ENCODE results near the gene DGCR8.

The DGCR8 gene

GRCh38 chr22:20138417-20138738, 58.3 kb downstream of the DGCR8 start:
- DNase-seq (ENCODE audit: low read depth) = no peak

DNA sequence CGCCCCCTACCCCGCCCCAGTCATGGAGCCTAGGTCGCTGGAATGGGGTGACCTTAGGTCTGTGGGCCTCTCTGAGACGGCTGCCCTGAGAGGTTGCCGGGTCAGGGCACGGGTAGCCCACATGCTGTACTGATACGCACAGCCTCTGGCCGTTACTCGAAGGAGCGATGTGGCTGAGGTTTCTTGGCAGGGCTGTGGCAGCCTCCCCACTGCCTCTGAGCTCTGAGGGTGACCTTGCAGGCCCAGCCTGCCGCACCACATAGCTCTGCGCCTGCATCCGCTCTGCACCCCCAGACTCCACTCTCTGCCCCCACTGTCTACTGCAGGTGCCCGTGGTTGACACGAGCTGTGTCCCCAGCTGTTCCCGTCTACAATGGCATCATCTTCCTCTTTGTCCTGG, 58.8 kb downstream of the DGCR8 start:
- DNase-seq (ENCODE audit: low read depth) = no peak

GRCh38 chr22:20139391-20140106, 59.5 kb downstream of the DGCR8 start:
- no peak for DNase-seq (ENCODE audit: low read depth)

- DNase-seq (ENCODE audit: low read depth) = no peak
Measured at GRCh38 chr22:20140107-20140445, 60.0 kb downstream of the DGCR8 start.

GRCh38 chr22:20140521-20140964, 60.5 kb downstream of the DGCR8 start:
- DNase-seq (ENCODE audit: low read depth) = no peak

DNA sequence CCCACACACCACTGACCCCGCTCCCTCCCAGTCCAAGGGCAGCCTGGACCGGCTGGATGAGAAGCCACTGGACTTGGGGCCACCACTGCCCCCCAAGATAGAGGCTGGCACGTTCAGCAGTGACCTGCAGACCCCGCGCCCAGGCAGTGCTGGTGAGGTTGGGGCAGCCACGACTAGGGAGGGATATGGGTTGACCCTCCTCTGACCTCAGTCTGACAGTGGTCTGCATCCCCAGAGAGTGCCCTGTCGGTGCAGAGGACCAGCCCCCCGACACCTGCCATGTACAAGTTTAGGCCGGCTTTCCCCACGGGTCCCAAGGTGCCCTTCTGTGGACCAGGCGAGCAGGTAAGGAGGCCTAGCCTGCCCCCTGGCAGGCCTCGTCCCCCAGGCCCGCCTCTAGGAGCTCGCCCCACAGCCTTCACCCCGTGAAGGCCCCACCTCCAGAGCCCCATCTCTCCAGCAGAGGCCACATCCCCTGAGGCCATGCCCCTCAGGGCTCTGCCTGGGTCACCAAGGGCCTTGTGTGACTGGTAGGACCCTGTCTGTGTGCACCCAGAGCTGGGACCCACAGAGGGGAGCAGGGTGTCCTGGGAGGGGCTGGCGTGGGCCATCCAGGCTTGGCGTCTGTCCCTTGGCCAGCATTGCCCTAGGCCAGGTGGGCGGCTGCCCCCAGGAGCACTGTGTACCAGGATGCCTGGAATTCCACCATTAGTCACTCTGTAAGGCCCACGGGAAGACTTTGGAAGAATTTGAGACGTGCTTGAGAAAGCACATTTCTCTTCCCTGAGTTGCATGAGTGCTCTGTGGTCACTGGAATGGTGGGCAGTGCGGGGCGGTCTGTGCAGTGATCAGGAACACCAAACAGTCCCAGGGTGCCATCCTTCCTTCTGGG, 61.4 kb downstream of the DGCR8 start:
- DNase-seq (ENCODE audit: low read depth) = no peak

- no peak for DNase-seq (ENCODE audit: low read depth)
Measured at GRCh38 chr22:20142711-20143621, 62.9 kb downstream of the DGCR8 start.

GRCh38 chr22:20143883-20144665, 64.0 kb downstream of the DGCR8 start:
- no peak for DNase-seq (ENCODE audit: low read depth)

DNA sequence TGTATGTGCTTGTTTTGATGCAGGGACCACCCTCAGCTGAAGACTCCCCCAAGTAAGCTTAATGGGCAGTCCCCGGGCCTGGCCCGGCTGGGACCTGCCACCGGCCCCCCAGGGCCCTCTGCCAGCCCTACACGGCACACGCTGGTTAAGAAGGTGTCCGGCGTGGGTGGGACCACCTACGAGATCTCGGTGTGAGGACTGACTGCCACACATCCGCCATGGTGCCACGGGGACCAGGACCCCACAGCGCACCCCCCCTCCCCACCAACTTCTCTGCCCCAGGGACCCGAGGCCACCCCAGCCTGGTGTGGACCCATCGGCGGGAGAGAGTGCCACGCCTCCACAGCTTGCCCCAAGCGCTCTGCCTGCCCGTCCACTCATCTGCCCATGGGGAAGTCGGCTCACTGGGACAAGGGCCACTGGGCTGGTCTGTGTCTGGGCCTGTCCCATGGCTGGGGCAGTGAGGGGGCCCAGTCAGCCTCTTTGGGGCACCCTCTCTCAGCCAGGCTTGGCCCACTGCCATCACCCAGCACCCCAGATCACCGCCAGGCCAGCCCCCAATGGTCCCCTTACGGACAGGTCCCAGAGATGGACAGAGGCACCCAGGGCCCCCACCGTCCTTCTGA, 65.3 kb downstream of the DGCR8 start:
- no peak for DNase-seq (ENCODE audit: low read depth)

DNA sequence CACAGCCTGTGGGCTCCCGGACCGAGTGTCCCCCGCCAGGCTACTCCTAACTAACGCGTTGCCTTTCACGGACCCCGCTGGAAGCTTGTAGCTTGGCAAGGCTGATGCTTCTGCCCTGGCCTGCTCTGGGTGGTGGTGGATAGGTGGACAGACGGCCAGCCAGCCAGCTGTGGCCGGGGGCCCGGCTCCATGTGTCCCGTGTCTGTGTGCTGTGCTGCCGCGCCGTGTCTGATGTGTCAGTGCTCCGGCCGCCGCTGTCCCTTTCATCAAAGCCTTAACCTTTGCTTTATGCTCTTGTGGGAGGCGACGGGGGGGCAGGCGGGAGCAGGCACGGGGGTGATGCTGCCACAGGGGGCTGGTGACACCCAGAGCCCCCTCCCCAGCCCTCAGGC, 65.8 kb downstream of the DGCR8 start:
- DNase-seq (ENCODE audit: low read depth) = no peak

DNA sequence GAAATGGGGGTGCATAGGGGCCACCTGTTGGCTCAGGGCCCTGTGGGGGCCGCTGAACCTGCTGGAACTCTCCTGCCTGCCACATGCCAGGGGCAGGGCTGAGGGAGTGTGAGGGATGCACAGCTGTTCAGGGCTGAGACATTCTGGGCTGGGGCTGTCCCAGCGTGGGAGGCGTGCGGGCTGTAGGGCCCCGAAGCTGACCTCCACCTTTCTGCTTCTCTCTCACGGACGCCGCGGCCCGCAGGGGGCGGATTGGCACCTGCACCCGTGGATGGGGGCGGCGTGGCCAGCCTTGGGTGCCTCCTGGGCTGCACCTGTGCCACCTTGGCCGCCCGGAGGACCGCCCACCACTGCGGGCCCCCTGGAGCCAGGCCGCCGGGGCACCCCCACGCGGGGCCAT, 66.7 kb downstream of the DGCR8 start:
- DNase-seq (ENCODE audit: low read depth) = no peak

DNA sequence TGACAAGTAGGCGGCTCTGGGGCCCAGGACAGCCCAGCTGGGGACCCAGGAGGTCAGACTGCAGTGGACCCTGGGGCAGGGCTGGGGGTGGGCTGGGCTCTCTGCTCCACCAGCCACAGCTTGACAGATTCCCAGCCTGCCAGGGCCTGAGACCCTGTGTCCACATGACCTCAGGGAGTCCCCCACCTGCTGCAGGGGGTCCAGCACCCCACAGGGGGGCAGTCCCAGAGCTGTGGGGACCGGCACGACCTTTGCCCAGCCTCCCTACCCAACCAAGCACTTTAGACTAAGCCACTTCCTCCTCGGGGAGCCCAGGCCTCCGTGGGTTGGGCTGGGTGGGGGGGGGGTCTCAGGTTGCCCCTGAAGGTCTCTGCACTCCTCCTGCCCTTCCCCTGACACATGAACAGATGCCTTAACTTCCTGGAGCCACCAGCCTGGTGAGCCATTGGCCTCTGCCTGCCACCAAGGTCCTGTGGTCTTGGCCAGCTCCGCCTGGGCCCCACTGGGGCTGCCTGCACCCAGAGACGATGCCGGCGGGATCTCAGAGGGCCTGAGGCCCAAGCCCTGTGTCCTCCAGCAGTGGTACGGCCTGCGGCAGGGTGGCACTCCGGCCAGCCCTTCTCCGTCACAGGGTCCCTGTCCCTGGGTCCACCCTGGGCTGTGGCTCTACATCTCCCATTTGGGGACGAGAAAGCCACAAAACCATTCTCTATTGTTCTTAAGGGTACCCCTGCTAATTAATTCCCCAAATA, 67.4 kb downstream of the DGCR8 start:
- no peak for DNase-seq (ENCODE audit: low read depth)

DNA sequence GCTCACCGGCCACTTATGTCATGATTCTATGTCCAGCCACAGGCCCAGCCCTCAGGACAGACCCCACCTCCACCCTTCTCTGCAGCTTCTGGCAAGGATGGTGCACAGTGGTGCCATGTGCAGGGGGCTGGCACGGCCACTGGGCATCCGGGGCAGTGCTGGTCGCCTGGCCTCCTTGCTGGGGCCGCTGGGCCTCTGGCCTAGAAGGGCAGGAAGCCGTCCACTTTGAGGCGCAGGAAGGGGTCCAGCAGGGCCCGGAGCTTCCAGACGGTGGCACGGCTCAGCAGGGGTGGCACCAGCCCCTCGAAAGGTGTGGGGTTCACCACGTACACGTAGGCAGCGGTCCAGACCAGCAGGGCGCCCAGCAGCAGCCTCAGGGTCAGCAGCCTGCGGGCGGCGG, 68.4 kb downstream of the DGCR8 start:
- DNase-seq (ENCODE audit: low read depth) = no peak

DNA sequence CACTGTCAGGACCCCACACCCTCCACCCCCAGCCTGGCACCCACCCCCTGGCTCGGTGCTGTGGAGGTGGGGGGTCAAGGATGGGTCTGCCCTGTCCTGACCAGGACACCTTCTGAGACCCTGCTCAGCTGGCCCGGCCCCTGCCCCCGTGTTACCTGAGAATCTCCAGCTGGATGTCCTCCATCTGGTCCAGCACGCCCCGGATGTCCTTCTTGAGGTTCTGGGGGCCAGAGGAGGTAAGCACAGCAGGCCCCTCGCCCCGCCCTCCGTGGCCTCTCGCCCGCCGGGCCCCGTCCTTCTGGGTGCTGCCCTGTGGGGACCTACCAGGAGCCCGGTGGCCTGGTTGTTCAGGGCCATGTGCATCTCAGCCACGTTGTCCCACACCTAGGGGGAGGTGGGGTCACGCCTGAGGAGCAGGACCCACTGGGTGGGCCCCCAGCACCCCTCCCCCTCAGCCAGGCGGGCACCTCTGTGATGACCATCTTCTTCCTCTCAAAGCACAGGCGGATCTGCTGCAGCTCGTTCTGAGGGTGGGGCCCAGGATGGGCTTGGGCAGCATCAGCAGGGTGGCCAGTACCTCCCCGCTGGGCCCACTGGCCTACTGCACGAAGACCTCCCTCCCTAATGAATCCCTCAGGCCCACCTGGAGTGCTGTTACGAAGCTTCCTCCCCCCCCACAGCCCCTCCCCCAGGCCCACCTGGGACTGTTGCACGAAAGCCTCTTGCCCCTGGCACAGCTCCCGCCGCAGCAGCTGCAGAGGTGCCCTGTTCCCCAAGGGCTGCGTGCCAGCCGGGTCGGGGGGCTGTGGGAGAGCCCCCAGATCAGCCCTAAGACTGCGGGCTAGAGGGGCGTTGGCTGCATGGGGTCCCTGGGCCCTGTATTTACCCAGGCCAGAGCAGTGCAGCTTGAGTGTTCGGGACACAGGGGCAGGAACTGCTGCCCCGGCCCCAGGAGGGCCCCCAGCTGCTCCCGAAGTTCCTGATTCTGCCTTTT, 69.5 kb downstream of the DGCR8 start:
- DNase-seq (ENCODE audit: low read depth) = no peak

GRCh38 chr22:20150381-20151275, 70.6 kb downstream of the DGCR8 start, which contains the start of gene CCDC188:
TSS of gene CCDC188 (minus strand) at chr22:20151055. CDS start at chr22:20150986, 69 bp downstream.
- no peak for DNase-seq (ENCODE audit: low read depth)

DNA sequence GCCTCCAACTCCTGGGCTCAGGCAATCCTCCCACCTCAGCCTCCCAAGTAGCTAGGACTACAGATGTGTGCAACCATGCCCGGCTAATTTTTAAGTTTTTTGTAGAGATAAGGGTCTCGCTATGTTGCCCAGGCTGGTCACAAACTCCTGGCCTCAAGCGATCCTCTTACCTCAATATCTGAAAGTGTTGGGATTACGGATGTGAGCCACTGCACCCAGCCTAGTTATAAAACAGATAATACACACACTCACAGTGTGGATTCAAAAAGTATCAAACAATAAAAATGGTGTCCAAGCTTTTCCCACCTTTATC, 71.2 kb downstream of the DGCR8 start:
- no peak for DNase-seq (ENCODE audit: low read depth)

- no peak for DNase-seq (ENCODE audit: low read depth)
Measured at GRCh38 chr22:20152464-20152890, 72.4 kb downstream of the DGCR8 start.

DNA sequence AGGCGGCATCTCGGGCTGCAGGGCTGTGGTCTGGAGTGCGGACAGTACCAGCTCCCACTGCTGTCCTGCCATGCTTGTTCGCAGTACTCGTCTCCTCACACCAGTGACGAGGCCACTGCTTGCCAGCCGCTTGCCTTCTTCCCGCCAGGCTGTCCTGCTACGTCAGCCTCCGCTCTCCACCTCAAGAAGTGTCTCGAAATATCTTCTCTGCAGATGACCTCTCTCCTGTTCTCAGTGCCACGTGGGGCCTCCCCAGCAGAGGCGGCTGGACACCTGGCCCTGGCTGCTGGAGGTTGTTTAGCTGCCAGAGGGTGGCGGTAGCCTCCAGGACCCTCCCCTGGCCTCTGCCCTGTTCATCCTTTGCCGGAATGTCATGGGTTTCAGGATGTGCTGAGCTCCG, 73.9 kb downstream of the DGCR8 start:
- no peak for DNase-seq (ENCODE audit: low read depth)
